HepG2 (cell line): ENCODE results near the gene TMEM221. TPM values are rescaled to one million over a fixed set of nuclear protein-coding genes. Genes with fewer than 3 reads are reported as not detected.

Experiments
- ATAC-seq: fragments of 200-7000 bp; cut with Tn5 transposase; 3 replicates; pipeline ENCODE4 v1.9.1; 2020; ENCODE audit warnings: mild to moderate bottlenecking, moderate library complexity
- BruUV-seq: library from RNA; stranded (reverse); fragments of 400-500 nt; replicated peaks from 2 replicates; lab custom pipeline; 2021; lab: Mats Ljungman, UMichigan
- CTCF ChIA-PET: fragments of 300-600 bp; formaldehyde crosslinking; extraction: SDS; loops from one replicate; lab custom pipeline; 2021; ENCODE audit warnings: low total read pairs, inconsistent platforms, low intra/inter-chr PET ratio; lab: Yijun Ruan, JAX
- POLR2A ChIA-PET: fragments of 350-600 bp; sonication (Branson Sonifier 250); formaldehyde crosslinking; loops from one replicate; lab custom pipeline; 2020; ENCODE audit warnings: antibody characterized with exemption, inconsistent platforms; lab: Yijun Ruan, JAX
- DNase-seq: peaks from one replicate; pipeline ENCODE4 v3.0.0-alpha.2; 2015; ENCODE audit warnings: low spot score
- FAIRE-seq: peaks from 3 replicates; lab custom pipeline; 2011; peaks lifted over from hg19 to GRCh38; lab: Jason Lieb, UNC
- H2AFZ ChIP-seq: one replicate; pipeline ENCODE4 v1.6.1; 2011; ENCODE audit warnings: low read length, inconsistent platforms
- H3K27ac ChIP-seq: fragments of 300-600 bp; 3 replicates; pipeline ENCODE4 v1.8.0; 2011; ENCODE audit warnings: mixed run types, mild to moderate bottlenecking, mixed read lengths, low read length, inconsistent platforms; ENCODE audit not compliant: insufficient read depth; ENCODE audit errors: extremely low read length
- H3K27me3 ChIP-seq, 2 experiments: fragments of 200-600 bp in 1 of 2; 2 replicates in 1 of 2; 3 replicates in 1 of 2; pipeline versions ENCODE4 v1.6.0 to v1.8.0; 2011; ENCODE audit warnings: low read length in 2 of 2, mild to moderate bottlenecking in 2 of 2, moderate library complexity in 2 of 2, inconsistent platforms in 1 of 2; ENCODE audit not compliant: insufficient read depth in 2 of 2, control insufficient read depth in 1 of 2
- H3K36me3 ChIP-seq, 2 experiments: fragments of 200-600 bp in 1 of 2; replicated peaks in 1 of 2; 2 replicates in 1 of 2; 3 replicates in 1 of 2; pipeline versions ENCODE4 v1.5.1 to v1.8.0; 2011; ENCODE audit warnings: low read length in 2 of 2, inconsistent platforms in 1 of 2; ENCODE audit not compliant: insufficient read depth in 2 of 2, control insufficient read depth in 1 of 2
- H3K4me1 ChIP-seq: 2 replicates; pipeline ENCODE4 v1.5.1; 2012; ENCODE audit warnings: low read length, inconsistent platforms; ENCODE audit not compliant: insufficient read depth
- H3K4me2 ChIP-seq: 2 replicates; pipeline ENCODE4 v1.6.0; 2011; ENCODE audit warnings: low read depth, low read length, inconsistent platforms
- H3K4me3 ChIP-seq, 3 experiments: fragments of 200-600 bp in 1 of 3; sonication (generic), shearing (Covaris generic) in 1 of 3; replicated peaks in 1 of 3; 2 replicates each; pipeline ENCODE4 v1.5.1; 2011 to 2016; ENCODE audit warnings: low read length in 3 of 3, inconsistent platforms in 2 of 3, low read depth in 2 of 3, mild to moderate bottlenecking in 2 of 3, control low read depth in 1 of 3, mixed read lengths in 1 of 3; ENCODE audit not compliant: insufficient read depth in 1 of 3
- H3K79me2 ChIP-seq: one replicate; pipeline ENCODE4 v1.6.1; 2011; ENCODE audit warnings: low read length, inconsistent platforms; ENCODE audit not compliant: insufficient read depth
- H3K9ac ChIP-seq: 2 replicates; pipeline ENCODE4 v1.6.0; 2011; ENCODE audit warnings: mild to moderate bottlenecking, low read depth, low read length, inconsistent platforms; ENCODE audit not compliant: insufficient read depth
- H3K9me3 ChIP-seq: 2 replicates; pipeline ENCODE4 v1.5.1; 2012; ENCODE audit warnings: mild to moderate bottlenecking, low read length
- H4K20me1 ChIP-seq: 2 replicates; pipeline ENCODE4 v1.6.0; 2011; ENCODE audit warnings: inconsistent platforms, mild to moderate bottlenecking, low read length, moderate library complexity; ENCODE audit not compliant: insufficient read depth
- BATF2 ChIP-seq: sonication (generic); formaldehyde crosslinking; IDR thresholded peaks from 2 replicates; pipeline ENCODE4 v1.8.0; 2022; ENCODE audit warnings: mild to moderate bottlenecking, missing genetic modification reagents, moderate library complexity
- CHD4 ChIP-seq: fragments of 200-600 bp; sonication (generic); IDR thresholded peaks from 2 replicates; pipeline ENCODE4 v1.7.0; 2017; ENCODE audit warnings: mild to moderate bottlenecking, low read length, borderline replicate concordance
- EP300 ChIP-seq, 3 experiments: sonication (generic) in 1 of 3; formaldehyde crosslinking in 1 of 3; IDR thresholded peaks; 2 replicates each; pipeline versions ENCODE4 v1.5.1 to v1.6.1; 2011 to 2020; ENCODE audit warnings: low read depth in 2 of 3, low read length in 2 of 3, borderline replicate concordance in 1 of 3, improper control_type of control experiment in 1 of 3, mild to moderate bottlenecking in 1 of 3, missing genetic modification reagents in 1 of 3, moderate library complexity in 1 of 3
- KAT2B ChIP-seq: fragments of 150-350 bp; IDR thresholded peaks from 2 replicates; pipeline ENCODE4 v1.6.1; 2014; ENCODE audit warnings: low read depth, low read length, borderline replicate concordance
- MYC ChIP-seq: sonication (generic); formaldehyde crosslinking; IDR thresholded peaks from 2 replicates; pipeline ENCODE4 v1.9.0; 2021; ENCODE audit warnings: missing genetic modification reagents, borderline replicate concordance
- NPAS2 ChIP-seq: sonication (generic); formaldehyde crosslinking; IDR thresholded peaks from 2 replicates; pipeline ENCODE4 v1.8.0; 2022; ENCODE audit warnings: mild to moderate bottlenecking, missing genetic modification reagents, borderline replicate concordance
- PATZ1 ChIP-seq: sonication (generic); formaldehyde crosslinking; IDR thresholded peaks from 2 replicates; pipeline ENCODE4 v1.4.0; 2020; ENCODE audit warnings: missing genetic modification reagents
- POLR2G ChIP-seq: fragments of 200-400 bp; formaldehyde crosslinking; IDR thresholded peaks from 2 replicates; pipeline ENCODE4 v1.6.1; 2018; ENCODE audit warnings: mild to moderate bottlenecking, low read depth, low read length, moderate library complexity
- XBP1 ChIP-seq: sonication (generic); formaldehyde crosslinking; IDR thresholded peaks from 2 replicates; pipeline ENCODE4 v1.5.0; 2020; ENCODE audit warnings: missing genetic modification reagents
- YEATS2 ChIP-seq: sonication (generic); formaldehyde crosslinking; IDR thresholded peaks from 2 replicates; pipeline ENCODE4 v1.4.0; 2020; ENCODE audit warnings: missing genetic modification reagents, borderline replicate concordance
- ZBTB14 ChIP-seq: sonication (generic); formaldehyde crosslinking; IDR thresholded peaks from 2 replicates; pipeline ENCODE4 v1.4.0; 2020; ENCODE audit warnings: missing genetic modification reagents
- ZMYM3 ChIP-seq: sonication (generic); formaldehyde crosslinking; IDR thresholded peaks from 2 replicates; pipeline ENCODE4 v1.5.1; 2020; ENCODE audit warnings: mild to moderate bottlenecking, missing genetic modification reagents
- ZNF17 ChIP-seq: sonication (generic); formaldehyde crosslinking; IDR thresholded peaks from 2 replicates; pipeline ENCODE4 v1.5.0; 2020; ENCODE audit warnings: mild to moderate bottlenecking, missing genetic modification reagents
- ZNF484 ChIP-seq: sonication (generic); formaldehyde crosslinking; IDR thresholded peaks from 2 replicates; pipeline ENCODE4 v1.5.1; 2020; ENCODE audit warnings: mild to moderate bottlenecking, low read depth, missing genetic modification reagents, borderline replicate concordance
- ZNF598 ChIP-seq: sonication (generic); formaldehyde crosslinking; IDR thresholded peaks from 2 replicates; pipeline ENCODE4 v1.5.1; 2020; ENCODE audit warnings: mild to moderate bottlenecking, missing genetic modification reagents, borderline replicate concordance
- ZNF672 ChIP-seq: sonication (generic); formaldehyde crosslinking; IDR thresholded peaks from 2 replicates; pipeline ENCODE4 v1.8.1; 2022; ENCODE audit warnings: missing genetic modification reagents
- ZNF709 ChIP-seq: sonication (generic); formaldehyde crosslinking; IDR thresholded peaks from 2 replicates; pipeline ENCODE4 v1.5.0; 2020; ENCODE audit warnings: mild to moderate bottlenecking, missing genetic modification reagents
- WGBS: methylation state at CpG from one replicate; pipeline ENCODE4 v1.1.6; 2017; ENCODE audit warnings: low lambda C conversion rate; 5-methylcytosine and 5-hydroxymethylcytosine counted together
- in situ Hi-C: cut with HindIII; loops from 2 replicates; pipeline ENCODE4 v1.10.0; 2017; ENCODE audit warnings: low pct_unique_long_range_greater_than_20kb; ENCODE audit not compliant: extremely low pct_ligation_motif_present
- intact Hi-C: fragments of 100-400 bp; cut with micrococcal nuclease; formaldehyde crosslinking; loops from one replicate; pipeline ENCODE4 v1.10.0; 2022; ENCODE audit not compliant: unreplicated experiment
- polyA plus RNA-seq, 8 experiments: library from polyadenylated mRNA; depleted of rRNA in 3 of 8; stranded (reverse) in 7 of 8; unstranded in 1 of 8; fragments of >200 nt; fragmentation: Illumina TruSeq in 4 of 8; extraction: Trizol in 4 of 8; gene quantifications; 2 replicates each; pipeline versions ENCODE4 v1.2.1 to v1.2.3, GENCODE V29; 2011 to 2016; ENCODE audit warnings: low read depth in 4 of 8, missing spikeins in 1 of 8, mixed read lengths in 1 of 8; ENCODE audit not compliant: insufficient read depth in 1 of 8
- total RNA-seq, 5 experiments: library from RNA; depleted of rRNA; stranded (reverse); fragments of >200 nt; fragmentation: Illumina TruSeq; extraction: Trizol; gene quantifications; 2 replicates each; pipeline ENCODE4 v1.2.3, GENCODE V29; 2016; ENCODE audit warnings: low read depth in 1 of 5
- TF ChIP-seq, protein P1 (sequence below): sonication (generic); formaldehyde crosslinking; IDR thresholded peaks from 2 replicates; pipeline ENCODE4 v1.4.0; 2020; ENCODE audit warnings: missing genetic modification reagents, low read depth, mild to moderate bottlenecking, borderline replicate concordance

TMEM221 gene
- total and polyA plus RNA-seq, 2 of the 13 experiments (the other 11 are each of a cell fraction or from before 2014, with no cell fraction given), result 0.33 to 0.77 TPM

- no peak for ATAC-seq
- H2AFZ ChIP-seq, result no peak overlapping the region
- TF ChIP-seq EP300 (IDR thresholded peaks at IDR 0.05; ENCODE audit: low read depth in 2 of 2, low read length in 2 of 2), result no peak
- no peak for TF ChIP-seq EP300 (CRISPR knock-in tag; IDR thresholded peaks at IDR 0.05; ENCODE audit: borderline replicate concordance)
- no peak for TF ChIP-seq ZBTB14 (CRISPR knock-in tag)
- TF ChIP-seq ZNF709, result no peak
- TF ChIP-seq CHD4, result peak; percentile 95; the same call in 1 of the 2 replicates
- no peak for TF ChIP-seq ZNF484 (CRISPR knock-in tag)
- no peak for TF ChIP-seq ZNF598 (CRISPR knock-in tag)
- TF ChIP-seq NPAS2 (CRISPR knock-in tag), result no peak
- TF ChIP-seq XBP1, result no peak
- TF ChIP-seq POLR2G, result no peak
- no peak for TF ChIP-seq YEATS2
- TF ChIP-seq, protein P1, sequence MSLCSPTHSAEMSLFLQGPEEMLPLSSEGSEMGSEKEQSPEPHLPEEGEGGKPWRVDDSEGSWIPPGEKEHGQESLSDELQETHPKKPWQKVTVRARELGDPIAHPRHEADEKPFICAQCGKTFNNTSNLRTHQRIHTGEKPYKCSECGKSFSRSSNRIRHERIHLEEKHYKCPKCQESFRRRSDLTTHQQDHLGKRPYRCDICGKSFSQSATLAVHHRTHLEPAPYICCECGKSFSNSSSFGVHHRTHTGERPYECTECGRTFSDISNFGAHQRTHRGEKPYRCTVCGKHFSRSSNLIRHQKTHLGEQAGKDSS, result no peak
- no peak for TF ChIP-seq ZNF672 (CRISPR knock-in tag)
- TF ChIP-seq BATF2 (CRISPR knock-in tag), result 0 out of 2 replicates have a peak, but pooled peaks have one; percentile 34
- TF ChIP-seq PATZ1 (CRISPR knock-in tag), result no peak
- TF ChIP-seq MYC (CRISPR knock-in tag), result no peak
- TF ChIP-seq KAT2B, result no peak
- TF ChIP-seq ZMYM3 (CRISPR knock-in tag), result 0 out of 2 replicates have a peak, but pooled peaks have one; percentile 67
- TF ChIP-seq ZNF17 (CRISPR knock-in tag), result no peak
These were observed 41.0 kb upstream of the TMEM221 start for GRCh38 chr19:17489392-17490030.

More at GRCh38 chr19:17489392-17490030, 41.0 kb upstream of the TMEM221 start:
- 94% methylated on average over 9 of the region's 9 CpGs for WGBS
- Histone ChIP-seq H3K79me2 (no peaks in the 10 kb centered on the region), H3K27ac (no peak overlapping the region), H4K20me1 (0 out of 2 replicates have a peak, but pooled peaks cover 4% of the 10 kb centered on the region), H3K9me3 (no peaks in the 10 kb centered on the region), H3K4me2 (no peak overlapping the region), H3K4me3 (no peak overlapping the region), H3K27me3 (no peaks in the 10 kb centered on the region), H3K4me1 (peaks cover 18% of the 10 kb centered on the region), H3K36me3 (peaks cover 1 to 4% of the 10 kb centered on the region in 2 experiments; a peak in 1 of 5 replicates), H3K9ac (no peak overlapping the region)
- intact Hi-C loops, result no loop called here
- no peak for DNase-seq
- ChIA-PET POLR2A (no interaction called here), CTCF (no interaction called here)
- no TSS peak for BruUV-seq
- in situ Hi-C loops, result no loop called here
- no peak for FAIRE-seq
